PFSK-1 (cell line): ENCODE measurements around the gene KLRD1.

Experiments used
- FOXP2 ChIP-seq: optimal IDR thresholded peaks from 2 replicates; pipeline ENCODE3; 2011; ENCODE audit warnings: borderline replicate concordance, control low read depth, inconsistent platforms; ENCODE audit not compliant: insufficient read depth; ENCODE audit errors: extremely low read length, extremely low read depth
- POLR2AphosphoS5 ChIP-seq: IDR thresholded peaks from 2 replicates; pipeline ENCODE4 v1.6.1; 2012; ENCODE audit warnings: low read depth, mild to moderate bottlenecking, control low read depth, low read length, moderate library complexity
- SIN3A ChIP-seq: IDR thresholded peaks from 2 replicates; pipeline ENCODE4 v1.6.1; 2012; ENCODE audit warnings: mild to moderate bottlenecking, low read length, moderate library complexity, borderline replicate concordance; ENCODE audit not compliant: insufficient read depth
- TAF1 ChIP-seq: IDR thresholded peaks from 2 replicates; pipeline ENCODE4 v1.6.1; 2012; ENCODE audit warnings: low read length, control low read depth, borderline replicate concordance; ENCODE audit not compliant: insufficient read depth
- TF ChIP-seq, protein P1 (sequence below), 2 experiments: IDR thresholded peaks; 2 replicates each; pipeline versions ENCODE4 v1.6.1 to v1.8.0; 2011 to 2012; ENCODE audit warnings: low read depth in 2 of 2, low read length in 2 of 2, control low read depth in 1 of 2, inconsistent platforms in 1 of 2, mild to moderate bottlenecking in 1 of 2, moderate library complexity in 1 of 2; ENCODE audit not compliant: insufficient read depth in 1 of 2

The KLRD1 gene

DNA sequence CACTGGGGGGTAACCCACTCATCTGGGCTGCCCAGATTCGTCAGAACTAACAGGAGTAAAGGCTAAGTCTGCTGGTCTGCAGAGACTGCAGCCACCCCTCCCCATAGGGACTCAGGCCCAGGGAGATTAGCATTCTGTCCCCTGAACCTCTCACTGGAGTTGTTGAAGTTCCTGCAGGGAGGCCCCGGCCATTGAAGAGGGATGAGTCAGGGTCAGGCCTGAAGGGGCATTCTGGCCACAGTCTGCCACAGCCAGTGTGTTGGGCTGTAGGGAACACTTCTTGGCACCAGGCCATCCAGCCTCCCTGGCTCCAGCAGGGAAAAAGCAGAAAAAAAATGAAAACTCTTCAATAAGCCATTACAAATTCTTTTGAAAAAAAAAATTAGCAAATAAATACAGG is 46.8 kb downstream of the KLRD1 start:
- TF ChIP-seq SIN3A: no peak

DNA sequence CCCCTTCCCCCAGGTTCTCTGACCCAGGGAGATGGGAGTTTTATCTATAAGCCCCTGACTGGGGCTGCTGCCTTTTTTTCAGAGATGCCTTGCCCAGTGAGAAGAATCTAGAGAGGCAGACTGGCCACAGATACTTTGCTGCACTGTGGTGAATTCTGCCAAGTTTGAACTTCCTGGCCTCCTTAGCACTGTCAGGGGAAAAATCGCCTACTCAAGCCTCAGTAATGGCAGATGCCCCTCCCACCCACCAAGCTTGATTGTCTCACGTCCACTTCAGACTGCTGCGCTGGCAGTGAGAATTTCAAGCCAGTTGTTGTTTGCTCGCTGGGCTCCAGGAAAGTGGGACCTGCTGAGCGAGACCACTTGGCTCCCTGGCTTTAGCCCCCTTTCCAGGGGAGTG is 50.5 kb downstream of the KLRD1 start:
- TF ChIP-seq, protein P1, sequence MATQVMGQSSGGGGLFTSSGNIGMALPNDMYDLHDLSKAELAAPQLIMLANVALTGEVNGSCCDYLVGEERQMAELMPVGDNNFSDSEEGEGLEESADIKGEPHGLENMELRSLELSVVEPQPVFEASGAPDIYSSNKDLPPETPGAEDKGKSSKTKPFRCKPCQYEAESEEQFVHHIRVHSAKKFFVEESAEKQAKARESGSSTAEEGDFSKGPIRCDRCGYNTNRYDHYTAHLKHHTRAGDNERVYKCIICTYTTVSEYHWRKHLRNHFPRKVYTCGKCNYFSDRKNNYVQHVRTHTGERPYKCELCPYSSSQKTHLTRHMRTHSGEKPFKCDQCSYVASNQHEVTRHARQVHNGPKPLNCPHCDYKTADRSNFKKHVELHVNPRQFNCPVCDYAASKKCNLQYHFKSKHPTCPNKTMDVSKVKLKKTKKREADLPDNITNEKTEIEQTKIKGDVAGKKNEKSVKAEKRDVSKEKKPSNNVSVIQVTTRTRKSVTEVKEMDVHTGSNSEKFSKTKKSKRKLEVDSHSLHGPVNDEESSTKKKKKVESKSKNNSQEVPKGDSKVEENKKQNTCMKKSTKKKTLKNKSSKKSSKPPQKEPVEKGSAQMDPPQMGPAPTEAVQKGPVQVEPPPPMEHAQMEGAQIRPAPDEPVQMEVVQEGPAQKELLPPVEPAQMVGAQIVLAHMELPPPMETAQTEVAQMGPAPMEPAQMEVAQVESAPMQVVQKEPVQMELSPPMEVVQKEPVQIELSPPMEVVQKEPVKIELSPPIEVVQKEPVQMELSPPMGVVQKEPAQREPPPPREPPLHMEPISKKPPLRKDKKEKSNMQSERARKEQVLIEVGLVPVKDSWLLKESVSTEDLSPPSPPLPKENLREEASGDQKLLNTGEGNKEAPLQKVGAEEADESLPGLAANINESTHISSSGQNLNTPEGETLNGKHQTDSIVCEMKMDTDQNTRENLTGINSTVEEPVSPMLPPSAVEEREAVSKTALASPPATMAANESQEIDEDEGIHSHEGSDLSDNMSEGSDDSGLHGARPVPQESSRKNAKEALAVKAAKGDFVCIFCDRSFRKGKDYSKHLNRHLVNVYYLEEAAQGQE (IDR thresholded peaks at IDR 0.05; ENCODE audit: insufficient read depth in 1 of 2, low read depth in 2 of 2, low read length in 2 of 2): no peak
- TF ChIP-seq FOXP2 (no peak), TAF1 (no peak), SIN3A (no peak), POLR2AphosphoS5 (no peak)

DNA sequence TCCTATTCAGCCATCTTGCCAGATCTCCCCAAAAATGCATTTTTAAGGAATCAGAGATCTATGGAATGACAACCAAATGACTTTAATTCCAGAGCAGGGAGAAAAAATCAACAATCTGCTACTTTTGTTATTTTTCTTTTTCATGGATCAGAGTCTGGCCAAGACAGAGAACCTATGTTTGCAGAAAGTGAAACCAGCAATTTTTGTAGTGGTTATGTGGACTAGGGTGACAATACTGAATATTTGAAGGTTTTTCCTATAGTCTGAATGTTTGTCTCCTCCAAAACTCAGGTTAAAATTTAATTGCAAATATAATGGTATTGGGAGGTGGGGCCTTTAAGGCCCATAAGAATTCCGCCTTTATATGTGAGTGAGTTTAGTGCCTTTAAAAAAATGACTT is 51.3 kb downstream of the KLRD1 start:
- TF ChIP-seq, protein P1 (IDR thresholded peaks at IDR 0.05; ENCODE audit: insufficient read depth in 1 of 2, low read depth in 2 of 2, low read length in 2 of 2): no peak
- TF ChIP-seq FOXP2 (no peak), POLR2AphosphoS5 (no peak), TAF1 (no peak), SIN3A (no peak)

DNA sequence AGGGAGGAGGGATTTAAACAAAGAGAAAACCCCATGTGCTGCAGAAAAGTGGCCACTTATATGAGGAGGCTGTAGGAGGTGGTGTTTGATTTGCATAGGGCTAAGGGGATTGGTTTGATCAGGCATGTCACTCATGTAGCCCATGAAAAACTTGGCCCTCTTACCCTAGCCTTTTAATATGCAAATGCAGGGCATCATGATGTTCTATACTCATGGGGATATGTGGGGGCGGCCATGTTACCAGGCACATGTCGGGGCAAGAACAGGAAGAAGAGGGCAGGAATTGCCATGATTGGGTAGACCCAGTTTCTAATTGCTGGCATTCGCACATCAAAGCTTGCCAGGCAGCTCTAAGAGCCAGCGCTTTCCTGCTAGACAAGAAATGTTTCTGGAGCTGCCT is 53.4 kb downstream of the KLRD1 start:
- no peak for TF ChIP-seq FOXP2
- TF ChIP-seq TAF1: no peak
- TF ChIP-seq, protein P1 (IDR thresholded peaks at IDR 0.05; ENCODE audit: insufficient read depth in 1 of 2, low read depth in 2 of 2, low read length in 2 of 2): no peak
- TF ChIP-seq SIN3A: no peak
- no peak for TF ChIP-seq POLR2AphosphoS5

DNA sequence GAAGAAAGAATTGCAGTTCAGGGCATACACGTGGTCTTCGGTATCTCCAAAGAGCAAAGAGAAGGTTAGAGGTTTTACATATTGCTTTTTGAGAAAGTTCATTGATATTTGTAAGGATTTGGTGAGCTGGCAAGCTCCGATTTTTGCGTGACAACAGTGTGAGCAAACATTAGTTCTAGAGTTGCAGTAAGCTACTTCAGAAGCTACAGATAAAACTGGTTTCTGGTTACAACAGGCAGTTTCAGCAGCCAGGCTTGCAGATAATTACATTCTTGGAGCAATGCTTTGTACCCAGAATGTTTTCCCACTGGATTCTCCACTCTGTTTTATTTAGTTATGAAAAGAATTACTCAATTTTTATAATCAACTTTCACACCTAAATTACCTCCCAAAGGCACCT is 54.0 kb downstream of the KLRD1 start:
- no peak for TF ChIP-seq SIN3A
- TF ChIP-seq, protein P1 (IDR thresholded peaks at IDR 0.05; ENCODE audit: insufficient read depth in 1 of 2, low read depth in 2 of 2, low read length in 2 of 2): no peak
- TF ChIP-seq TAF1: no peak
- TF ChIP-seq POLR2AphosphoS5: no peak
- TF ChIP-seq FOXP2: no peak
